GM18505 (cell line): Measurements from ENCODE around the gene OTUD5.

Experiments used
- ATAC-seq: cut with Tn5 transposase; IDR thresholded peaks from one replicate; pipeline ENCODE4 v1.9.1; 2021; ENCODE audit not compliant: unreplicated experiment
- POLR2A ChIP-seq: IDR thresholded peaks from 4 replicates; pipeline ENCODE4 v1.6.1; 2011; ENCODE audit warnings: borderline replicate concordance; ENCODE audit not compliant: insufficient read depth, insufficient read length; ENCODE audit errors: extremely low read depth

OTUD5 gene, protein sequence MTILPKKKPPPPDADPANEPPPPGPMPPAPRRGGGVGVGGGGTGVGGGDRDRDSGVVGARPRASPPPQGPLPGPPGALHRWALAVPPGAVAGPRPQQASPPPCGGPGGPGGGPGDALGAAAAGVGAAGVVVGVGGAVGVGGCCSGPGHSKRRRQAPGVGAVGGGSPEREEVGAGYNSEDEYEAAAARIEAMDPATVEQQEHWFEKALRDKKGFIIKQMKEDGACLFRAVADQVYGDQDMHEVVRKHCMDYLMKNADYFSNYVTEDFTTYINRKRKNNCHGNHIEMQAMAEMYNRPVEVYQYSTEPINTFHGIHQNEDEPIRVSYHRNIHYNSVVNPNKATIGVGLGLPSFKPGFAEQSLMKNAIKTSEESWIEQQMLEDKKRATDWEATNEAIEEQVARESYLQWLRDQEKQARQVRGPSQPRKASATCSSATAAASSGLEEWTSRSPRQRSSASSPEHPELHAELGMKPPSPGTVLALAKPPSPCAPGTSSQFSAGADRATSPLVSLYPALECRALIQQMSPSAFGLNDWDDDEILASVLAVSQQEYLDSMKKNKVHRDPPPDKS

DNA sequence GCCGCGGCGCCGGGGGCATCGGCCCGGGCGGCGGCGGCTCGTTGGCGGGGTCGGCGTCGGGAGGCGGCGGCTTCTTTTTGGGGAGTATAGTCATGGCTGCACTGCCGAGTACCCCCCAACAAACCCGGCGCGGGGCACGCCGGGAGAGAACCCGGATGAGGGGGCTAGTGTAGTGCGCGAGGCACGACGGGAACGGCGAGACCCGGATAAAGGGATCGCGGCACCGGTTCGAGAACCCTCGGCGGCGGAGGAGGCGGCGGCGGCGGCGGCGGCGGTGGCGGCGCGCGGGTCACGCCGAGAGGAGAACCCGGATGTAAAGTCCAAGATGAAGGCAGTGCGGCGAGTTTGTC, at the start of gene OTUD5:
OTUD5 (minus strand) TSS at position 131 of the 350 bp plus-strand sequence; CDS start at position 94, 37 bp downstream.
- ATAC-seq = peak; percentile 40
- peak; percentile 54 for TF ChIP-seq POLR2A

DNA sequence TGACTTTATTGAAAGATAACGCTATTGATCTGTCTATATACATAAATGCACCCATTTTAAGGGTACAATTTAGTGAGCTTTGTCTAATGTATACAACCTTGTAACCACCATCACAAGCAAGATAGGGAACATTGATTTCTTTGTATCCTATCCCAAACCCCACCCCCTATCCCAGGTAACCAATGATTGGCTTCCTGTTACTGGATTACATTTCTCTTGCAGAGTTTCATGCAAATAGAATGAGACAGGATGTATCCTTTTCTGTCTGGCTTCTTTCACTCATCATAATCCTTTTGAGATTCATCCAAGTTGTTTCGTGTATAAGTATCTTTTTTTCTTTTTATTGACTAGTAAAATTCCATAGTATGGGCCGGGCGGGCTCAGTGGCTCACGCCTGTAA, 46.3 kb upstream of the OTUD5 start:
- no peak for TF ChIP-seq POLR2A
- ATAC-seq = no peak

DNA sequence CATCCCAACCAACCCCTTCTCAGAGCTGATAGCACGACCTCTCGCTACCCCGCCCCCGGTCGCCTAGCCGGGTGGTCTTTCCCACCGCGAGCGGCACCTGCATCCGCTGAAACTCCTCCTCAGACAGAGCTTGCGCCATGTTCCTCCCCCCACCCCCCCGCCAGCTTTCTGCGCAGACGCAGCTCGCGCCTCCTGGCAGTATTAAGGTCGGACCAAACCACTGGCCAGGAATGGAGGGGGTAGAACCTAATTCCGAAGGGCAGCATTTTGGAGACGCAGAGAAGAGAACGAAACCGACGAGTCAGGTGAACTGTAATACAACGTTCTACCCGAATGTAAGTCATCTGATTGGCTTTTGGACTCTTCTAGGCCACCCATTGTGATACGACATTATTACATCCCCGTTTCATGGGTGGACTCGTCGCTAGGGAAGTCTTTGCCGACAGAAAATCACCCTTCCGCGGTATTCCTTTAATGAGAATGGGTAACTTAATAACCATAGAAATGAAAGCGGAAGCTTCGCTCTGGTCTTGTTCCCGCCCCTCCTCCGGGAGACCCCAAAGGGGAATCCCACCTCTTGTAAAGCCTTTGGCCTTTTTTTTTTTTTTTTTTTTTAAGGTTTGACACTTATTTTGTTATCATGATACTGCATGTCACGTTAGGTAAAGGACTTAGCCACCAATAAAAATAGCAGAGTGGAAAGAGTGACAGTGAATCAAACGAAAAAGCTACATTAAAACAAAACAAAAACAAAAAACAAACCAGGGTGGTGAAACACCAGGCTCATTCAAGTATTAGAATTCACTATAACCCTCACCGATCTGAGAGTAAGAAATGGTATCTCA, 44.9 kb upstream of the OTUD5 start, which contains the start of gene GRIPAP1:
GRIPAP1 (minus strand) TSS at position 174 of the 845 bp plus-strand sequence; CDS start at position 139, 35 bp downstream.
- TF ChIP-seq POLR2A = peak; percentile 83

DNA sequence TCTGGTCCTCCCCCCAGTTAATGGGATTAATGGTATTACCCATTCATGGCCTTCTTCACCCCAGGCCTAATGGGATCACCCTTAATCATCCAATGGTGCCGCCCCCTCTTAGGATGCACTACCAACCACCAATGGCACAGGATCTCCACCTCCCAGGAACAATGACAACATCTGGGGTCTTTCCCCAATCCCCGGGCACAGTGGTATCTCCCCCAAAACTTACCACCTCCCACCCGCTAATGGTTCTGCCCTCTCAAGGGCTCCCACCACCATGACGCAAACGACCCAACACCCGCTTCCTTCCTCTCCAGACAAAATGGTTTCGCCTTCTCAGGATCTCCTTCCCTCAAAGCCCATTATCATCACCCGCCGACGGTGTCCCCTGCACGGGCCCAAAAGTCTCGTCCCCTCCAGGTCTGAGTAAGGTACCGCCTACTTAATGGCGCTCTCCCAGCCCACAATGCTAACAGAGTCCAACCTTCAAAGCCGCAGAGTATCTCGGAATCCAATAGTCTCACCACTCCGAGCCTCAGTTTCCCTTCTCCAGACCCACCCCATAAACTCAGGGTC, 44.2 kb upstream of the OTUD5 start:
- ATAC-seq = peak; percentile 25
- TF ChIP-seq POLR2A = no peak

More for the DNA sequence above, 44.9 kb upstream of the OTUD5 start, which contains the start of gene GRIPAP1:
- peak; percentile 79 for ATAC-seq

DNA sequence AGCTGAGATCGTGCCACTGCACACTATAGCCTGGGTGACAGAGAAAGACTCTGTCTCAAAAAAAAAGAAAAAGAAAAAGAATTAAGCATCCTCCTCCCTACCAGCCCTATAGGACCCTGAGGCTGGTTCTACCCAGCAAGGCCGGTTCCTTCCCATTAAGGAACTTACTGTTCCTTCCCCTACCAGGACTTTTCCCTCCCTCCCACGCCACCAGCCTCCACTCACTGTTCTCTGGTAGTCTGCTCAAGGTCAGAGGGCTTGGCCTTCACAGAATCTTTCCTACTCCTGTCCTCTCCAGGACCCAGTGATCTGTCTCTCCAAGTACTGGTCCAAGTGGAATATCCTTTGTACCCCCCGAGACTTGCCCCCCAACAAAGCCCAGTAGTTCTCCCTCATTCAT, 43.2 kb upstream of the OTUD5 start:
- ATAC-seq = no peak

DNA sequence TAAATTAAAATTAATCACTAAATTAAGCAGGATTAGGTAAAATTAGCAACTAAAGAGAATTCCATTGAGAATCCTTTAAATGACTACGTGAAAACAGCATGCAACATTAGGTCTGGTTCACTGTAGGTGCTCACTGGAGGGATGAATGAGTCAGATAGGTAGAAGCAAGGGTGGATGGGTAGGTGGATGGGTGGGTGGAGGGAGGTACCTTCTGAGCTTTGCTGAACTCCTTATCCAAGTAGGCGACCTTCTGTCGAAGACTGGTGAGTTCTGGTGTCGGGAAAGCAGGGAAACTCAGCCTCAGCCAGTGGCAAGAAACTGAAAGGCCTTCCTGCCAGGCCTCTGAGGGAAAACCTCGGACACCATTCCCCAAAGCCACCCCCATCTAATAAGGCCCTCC, 41.6 kb upstream of the OTUD5 start:
- TF ChIP-seq POLR2A = no peak
- ATAC-seq = no peak

More for the DNA sequence above, 43.2 kb upstream of the OTUD5 start:
- no peak for TF ChIP-seq POLR2A

DNA sequence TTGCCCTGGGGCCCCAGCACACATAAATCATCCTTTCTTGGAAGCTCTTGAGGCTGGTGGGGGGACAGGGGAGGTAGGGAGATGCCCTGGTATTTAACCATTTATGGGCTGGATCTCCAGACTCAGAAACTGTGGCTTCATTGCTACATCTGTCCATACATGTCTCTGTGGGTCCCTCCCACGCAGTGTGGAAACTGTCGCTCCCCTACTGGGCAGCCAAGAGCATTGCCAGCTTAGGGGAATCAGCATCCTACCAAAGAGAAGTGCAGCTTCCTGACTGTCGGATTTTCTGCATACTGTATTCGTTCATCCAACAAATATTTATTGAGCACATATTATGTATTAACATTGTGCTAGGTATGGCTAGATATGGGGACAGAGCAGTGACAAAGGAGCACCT, 41.0 kb upstream of the OTUD5 start:
- TF ChIP-seq POLR2A = no peak
- ATAC-seq = no peak

DNA sequence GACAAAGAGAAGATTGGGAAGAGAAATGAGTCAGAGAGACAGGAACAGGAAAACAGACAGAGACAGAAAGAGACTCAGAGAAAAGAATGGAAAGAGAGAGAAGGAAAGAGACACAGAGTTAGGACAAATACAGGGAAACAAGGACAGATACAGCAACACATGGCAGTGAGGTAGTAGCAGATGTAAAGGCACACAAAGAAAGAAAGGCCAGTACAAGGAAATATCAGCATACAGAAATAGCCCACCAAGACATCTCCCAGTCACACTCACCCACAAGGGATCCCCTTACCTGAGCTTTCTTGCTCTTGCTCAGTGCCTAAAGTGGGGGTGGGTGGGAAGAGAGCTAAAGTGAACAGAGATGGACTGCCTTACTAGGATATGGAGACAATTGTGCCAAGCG, 40.5 kb upstream of the OTUD5 start:
- no peak for TF ChIP-seq POLR2A
- ATAC-seq = no peak

DNA sequence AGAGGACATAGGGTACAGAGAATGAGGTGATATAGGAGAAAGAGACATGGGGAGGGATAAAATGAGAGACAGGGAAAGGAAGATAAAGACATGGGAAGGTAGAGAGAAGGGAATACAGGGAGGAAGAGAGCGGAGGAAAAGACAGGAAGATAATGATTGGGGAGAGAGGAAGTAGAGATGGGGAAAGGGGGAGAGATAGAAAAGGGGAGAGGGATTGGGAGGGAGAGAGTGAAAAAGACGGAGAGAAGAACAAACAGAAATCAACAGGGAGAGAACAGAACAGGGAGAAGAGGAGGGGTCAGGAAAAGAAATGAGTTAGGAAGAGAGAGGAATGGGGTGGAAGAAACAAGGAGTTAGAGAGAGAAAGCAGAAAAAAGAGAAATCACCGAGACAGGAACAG, 40.0 kb upstream of the OTUD5 start:
- no peak for ATAC-seq
- no peak for TF ChIP-seq POLR2A

DNA sequence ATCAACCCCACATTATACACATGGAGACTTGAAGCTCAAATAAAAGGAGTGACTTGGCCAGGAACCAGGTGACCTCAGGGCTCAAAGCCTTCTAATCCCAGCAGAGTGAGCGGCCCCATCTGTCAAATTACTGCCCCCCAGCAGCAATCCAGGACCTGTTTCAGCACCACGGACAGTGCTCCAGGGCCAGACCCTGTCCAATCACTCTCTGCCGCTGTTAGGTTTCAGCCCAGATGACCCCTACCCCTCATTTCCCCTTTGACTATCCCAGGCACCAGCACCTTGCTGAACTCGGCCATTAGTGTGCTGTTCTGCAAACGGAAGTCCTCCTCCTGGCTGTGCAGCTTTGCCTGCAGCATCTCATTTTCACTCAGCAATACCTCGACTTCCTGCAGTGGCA, 39.6 kb upstream of the OTUD5 start:
- ATAC-seq = no peak
- no peak for TF ChIP-seq POLR2A

DNA sequence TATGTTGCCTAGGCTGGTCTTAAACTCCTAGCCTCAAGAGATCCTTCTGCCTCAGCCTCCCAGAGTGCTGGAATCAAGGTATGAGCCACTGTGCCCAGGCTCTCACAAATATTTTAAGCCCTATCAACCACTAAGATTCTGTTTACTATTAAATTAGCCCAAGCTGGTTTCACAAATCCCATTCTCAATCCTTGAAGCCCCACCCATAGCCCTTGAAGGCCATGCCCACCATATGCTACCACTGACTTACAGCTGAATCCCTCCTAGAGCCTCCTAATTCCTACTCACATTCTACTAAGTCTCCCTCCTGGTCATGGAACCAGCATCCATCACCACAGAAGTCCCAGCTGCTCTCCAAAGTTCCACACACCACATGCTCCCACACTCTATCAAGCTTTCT, 34.9 kb upstream of the OTUD5 start:
- no peak for ATAC-seq
- TF ChIP-seq POLR2A = no peak

DNA sequence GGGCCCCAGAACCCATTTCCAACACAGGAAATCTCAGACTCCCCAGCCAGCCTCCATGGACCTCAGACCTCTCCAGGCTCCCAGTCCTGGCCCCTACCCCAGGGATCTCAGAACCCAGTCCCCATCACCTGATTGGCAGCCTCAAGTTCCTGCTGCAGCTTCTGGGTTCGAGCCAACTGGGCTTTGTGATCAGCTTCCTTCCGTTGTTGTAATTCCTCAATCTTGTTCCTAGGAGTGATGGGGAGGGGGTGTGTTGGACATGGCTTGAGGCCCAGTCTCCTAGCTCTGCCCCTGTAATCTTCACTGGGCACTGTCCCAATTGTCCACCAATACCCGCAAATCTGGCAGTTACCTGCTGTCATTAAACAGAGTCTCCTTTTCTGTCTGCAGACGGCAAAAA, 32.1 kb upstream of the OTUD5 start:
- no peak for ATAC-seq
- no peak for TF ChIP-seq POLR2A

DNA sequence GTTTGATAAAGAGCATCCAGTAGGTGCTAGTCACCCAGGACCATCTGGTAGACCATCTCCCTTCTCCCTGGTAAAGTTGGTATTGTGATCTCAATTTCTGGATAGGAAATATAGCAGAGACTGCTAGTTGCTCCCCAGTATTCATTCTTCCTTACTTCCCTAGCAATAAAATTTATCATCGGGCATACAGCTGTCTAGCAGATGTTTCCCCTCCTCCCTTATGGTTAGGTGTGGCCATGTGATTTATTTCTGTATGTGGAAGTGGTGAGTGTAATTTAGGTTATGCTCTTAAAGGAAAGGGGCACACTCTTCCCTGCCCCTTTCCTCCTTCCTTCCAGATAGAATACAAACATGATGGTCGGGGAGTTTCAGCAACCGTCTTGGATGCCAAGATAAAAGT, 26.5 kb upstream of the OTUD5 start:
- no peak for ATAC-seq
- TF ChIP-seq POLR2A = no peak
